ENCODE results near the gene NFAM1.

NFAM1 gene

DNA sequence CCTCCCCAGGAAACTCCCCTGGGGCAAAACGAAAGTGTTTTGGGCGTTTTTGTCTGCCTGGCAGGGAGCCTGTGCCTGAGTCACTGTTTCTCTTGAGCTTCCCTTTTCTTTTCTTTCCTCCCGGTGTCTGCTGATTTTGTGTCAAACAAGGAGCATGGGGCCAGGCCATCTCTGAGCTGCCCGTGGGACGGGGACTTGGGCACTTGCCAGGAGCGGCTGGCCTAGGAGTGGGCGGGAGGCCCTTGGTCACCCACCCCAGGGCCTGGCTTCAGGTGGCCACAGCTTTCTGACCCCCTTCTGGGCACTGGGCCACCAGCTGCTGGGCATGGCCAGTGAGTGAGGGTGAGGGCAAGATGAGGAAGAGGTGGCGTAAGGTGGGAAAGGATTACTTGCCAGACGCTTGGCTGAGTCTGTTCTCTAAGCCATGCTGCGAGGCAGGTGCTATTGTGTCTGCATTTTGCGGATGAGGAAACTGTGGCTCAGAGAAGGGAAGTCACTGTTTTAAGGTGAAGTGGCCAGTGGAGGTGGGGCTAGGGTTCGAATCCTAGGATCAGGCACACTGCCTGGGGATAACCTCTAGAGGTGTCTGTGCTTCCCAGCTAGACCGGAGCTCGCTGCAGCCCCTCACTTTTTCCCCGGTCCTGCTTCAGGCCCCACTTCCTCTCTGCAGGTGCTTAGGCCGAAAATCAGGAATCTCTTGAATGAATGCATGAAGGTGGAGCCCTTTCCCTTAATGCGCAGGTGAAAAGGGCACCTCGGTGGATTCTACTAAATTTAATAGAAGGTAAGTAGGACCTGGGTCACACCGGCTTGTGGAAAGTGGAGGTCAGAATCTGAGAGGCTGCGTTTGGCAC, 7.8 kb upstream of the NFAM1 start:
- DNase-seq (ENCODE audit: extremely low read depth in 1 of 2, low read depth in 1 of 2) = no peak

DNA sequence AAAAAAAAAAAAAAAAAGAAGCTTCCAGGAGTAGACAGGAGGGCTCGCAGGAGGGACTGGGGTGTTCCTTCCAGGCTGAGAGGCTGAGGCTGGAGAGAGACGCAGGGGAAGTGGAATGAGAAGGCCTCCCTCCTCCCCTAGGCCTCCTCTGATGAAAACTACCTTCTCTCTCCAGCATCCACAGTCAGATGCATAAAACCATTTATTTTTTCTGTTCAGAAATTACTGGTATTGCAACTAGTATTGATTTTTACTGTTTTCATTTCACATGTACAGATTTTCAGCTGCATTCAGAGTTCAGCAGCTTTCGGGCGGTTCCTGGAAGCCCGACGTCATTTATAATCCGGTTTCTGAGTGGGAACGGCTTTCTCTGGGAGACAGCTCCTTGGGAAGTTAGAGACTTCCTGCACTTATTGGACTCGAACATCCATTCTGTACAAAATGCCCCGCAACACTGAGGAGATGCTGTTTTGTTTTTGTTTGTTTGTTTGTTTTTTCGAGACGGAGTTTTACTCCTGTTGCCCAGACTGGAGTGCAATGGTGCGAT, 6.9 kb upstream of the NFAM1 start:
- no peak for DNase-seq (ENCODE audit: extremely low read depth in 1 of 2, low read depth in 1 of 2)

DNA sequence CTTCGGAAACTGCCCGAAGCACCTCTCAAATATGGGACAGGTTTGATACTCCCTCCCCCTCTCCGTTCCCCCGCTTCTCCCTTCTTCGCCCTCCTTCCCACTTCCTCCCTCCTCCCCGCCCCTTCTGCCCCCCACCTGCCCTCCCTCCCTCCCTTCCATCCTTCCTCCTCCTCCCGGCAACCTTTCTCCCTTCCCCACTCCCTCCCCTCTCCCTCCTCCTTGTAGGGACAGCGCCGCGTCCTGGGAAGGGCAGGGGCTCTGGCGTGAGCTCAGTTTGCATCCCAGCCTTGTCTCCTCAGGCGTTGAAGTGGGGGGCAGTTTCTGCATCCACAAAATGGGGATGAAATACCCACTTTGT, 6.1 kb upstream of the NFAM1 start:
- no peak for DNase-seq (ENCODE audit: extremely low read depth in 1 of 2, low read depth in 1 of 2)

DNA sequence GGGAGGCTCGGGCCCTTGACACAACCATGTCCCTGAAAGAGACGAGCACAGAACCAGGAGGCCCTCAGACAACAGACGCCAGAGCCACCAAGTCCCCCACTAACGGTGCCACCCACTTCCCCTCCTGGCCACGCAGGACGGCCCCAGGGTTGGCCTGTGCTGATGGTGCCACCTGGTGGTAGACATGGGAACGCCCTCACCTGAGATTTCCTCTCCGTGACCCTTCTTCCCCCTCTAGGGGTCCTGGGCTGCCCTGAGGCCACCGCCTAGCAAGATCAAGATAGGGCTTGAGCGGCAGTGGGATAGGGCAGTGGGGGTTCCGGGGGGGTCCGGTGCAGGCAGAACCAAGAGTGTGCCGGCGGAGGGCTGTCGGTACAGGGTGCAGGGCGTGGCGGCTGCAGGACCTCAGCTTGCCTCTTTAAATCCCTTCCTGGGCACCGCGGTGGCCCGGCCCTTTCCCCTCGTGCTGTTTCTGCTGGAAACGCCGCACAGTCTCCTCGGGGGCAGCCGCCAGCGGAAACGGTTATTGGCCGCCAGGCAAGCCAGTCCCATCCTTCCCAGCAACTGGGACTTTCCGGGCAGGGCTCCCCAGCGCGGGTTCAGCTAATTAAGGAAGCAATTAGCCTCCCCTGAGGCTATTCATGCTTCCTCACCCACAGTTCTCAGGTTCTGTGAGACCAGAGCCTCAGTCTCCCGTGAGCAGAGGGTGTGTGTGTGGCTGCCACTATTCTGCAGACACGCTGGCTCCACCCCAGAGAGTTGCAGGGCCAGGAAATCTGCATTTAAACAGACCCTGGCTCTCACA, 5.5 kb upstream of the NFAM1 start:
- DNase-seq (ENCODE audit: extremely low read depth in 1 of 2, low read depth in 1 of 2) = peak; percentile 73

DNA sequence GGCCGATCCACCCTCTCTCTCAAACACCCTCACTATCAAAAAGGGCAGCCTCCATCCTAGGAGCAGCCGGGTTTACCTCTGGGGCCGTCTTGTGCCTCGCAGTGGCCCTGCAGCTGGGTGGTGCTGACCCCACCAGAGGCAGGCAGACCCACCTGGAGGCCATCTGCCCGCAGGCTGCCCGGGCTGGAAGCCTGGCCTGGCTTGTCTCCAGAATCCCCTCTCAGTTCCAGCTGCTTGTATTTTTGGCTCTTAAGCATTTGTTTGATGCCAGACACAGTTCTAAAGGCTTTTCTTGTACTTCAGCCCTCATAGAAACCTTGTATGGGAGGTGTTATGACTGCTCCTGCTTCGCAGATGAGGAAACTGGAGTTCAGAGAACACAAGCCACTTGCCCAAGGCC, 4.2 kb upstream of the NFAM1 start:
- no peak for DNase-seq (ENCODE audit: extremely low read depth in 1 of 2, low read depth in 1 of 2)

DNA sequence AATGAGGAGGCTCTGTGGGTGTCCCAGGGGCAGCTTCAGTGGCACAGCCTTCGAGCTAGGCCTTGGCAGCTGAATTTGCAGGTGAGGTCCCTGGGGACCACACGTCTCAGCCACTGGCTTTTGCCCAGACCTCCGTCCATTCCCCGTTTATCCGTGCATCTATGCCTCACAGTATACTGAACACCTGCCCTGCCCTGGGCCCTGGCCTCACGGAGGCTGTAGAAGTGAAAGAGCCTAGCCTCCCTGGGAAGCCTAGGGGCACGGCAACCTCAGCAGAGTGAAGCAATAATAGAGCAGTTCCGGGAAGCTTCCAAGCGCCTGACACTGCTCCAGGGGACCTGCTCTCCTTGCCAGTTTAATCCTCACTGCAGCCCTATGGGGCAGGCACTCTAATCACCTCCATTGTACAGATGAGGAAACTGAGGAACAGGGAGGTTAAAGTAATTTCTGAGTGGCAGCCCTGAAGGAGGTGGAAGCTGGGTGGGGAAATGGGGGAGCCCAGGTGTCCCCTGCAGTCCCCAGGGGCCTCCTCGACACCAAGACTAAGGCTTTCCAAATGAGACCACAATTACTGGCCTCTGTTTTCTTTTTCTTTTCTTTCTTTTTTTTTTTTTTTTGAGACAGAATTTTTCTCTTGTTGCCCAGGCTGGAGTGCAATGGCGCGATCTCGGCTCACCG, 2.7 kb upstream of the NFAM1 start:
- DNase-seq (ENCODE audit: extremely low read depth in 1 of 2, low read depth in 1 of 2) = no peak

DNA sequence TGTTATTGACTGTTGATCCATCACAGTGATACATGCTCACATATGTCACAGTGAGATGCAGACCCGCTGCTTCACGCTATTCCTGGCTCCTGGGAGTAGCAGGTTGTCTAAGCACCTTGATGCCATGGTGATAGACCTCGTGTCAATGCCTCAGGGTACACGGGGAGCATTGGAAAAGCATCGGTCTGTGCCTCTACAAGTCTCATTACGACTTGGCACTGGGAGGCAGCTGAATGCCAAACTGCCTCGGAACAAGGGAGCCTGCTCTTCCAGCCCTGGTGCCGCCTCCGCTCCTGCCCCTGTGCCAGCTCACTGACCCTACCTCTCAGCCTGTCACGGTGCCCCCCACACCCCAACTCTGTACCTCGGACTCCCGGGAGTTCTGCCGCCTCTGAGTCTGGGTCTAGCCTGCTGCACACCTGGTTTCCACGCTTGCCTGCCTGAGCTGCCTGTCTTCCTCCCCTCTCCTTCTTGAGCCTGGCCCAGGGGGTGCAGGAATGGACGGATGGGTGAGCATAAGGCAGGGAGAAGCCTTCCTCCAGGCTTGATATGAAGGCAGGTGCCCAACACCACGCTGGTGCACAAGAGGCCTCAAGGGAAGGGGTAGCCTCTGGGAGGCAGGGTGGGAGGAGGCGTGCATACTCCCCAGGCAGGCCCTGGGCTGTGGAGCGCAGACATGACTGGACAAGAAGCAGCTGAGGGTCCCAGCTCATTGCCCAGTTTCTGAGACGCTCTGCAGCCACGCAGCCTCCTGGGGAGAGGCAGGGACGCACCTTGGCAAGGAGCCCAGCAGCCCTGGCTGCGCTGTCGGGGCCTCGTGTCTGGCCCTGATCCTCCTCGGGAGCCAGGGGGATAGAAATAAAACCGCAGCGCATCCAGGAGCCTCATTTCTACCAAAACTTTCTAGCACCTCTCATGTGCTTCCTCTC, 1.8 kb upstream of the NFAM1 start:
- DNase-seq (ENCODE audit: extremely low read depth in 1 of 2, low read depth in 1 of 2) = no peak

DNA sequence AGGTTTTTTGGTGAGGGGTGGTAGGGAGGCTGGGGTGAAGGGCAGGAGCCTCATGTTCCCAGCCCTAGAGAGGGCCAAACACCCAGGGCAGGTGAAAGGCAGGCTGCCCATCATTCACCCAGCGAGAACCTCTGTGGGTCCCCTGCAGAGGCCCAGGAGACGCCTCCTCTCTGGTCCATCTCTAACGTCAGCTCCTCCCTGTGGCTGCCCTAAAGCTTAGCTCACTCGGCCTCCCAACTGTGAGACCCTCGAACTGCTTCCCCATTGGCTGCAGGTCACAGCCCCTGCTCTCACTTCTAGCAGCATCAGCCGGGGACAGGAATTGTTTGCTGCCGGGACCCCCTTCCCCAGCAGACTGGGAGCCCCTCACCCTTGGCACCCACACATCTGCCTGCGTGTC, 615 bp upstream of the NFAM1 start:
- DNase-seq (ENCODE audit: extremely low read depth in 1 of 2, low read depth in 1 of 2) = no peak

- DNase-seq (ENCODE audit: extremely low read depth in 1 of 2, low read depth in 1 of 2) = no peak
Measured at GRCh38 chr22:42431401-42432019, 693 bp downstream of the NFAM1 start.

DNA sequence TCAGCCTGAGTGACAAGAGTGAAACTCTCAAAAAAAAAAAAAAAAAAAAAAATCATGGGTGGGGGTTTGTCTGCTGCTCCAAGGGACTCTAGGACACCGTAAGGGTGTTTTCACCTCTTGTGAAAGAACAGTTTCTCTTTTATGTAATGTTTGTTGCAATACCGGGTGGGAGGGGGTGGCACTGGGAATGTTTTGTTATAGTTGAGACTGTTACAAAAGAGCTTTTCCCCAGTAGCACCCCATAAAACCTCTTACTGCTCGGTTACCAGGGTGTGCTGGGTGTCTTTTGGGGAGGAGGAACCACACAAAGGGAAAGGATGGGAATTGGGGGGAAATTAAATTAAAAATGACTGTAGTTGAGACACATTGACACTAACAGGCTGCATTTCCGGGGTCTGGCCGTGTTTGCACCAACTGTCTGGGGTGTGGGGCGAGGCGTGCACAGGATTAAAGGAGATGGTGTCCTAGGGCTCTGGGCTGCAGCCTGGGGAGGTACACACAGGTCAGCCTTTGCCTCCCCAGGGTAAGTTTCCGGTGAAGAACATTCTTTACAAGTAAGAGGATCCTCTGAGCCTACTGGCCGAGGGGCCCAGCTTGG, 1.6 kb downstream of the NFAM1 start:
- no peak for DNase-seq (ENCODE audit: extremely low read depth in 1 of 2, low read depth in 1 of 2)

GRCh38 chr22:42428760-42429159, 3.4 kb downstream of the NFAM1 start:
- no peak for DNase-seq (ENCODE audit: extremely low read depth in 1 of 2, low read depth in 1 of 2)

DNA sequence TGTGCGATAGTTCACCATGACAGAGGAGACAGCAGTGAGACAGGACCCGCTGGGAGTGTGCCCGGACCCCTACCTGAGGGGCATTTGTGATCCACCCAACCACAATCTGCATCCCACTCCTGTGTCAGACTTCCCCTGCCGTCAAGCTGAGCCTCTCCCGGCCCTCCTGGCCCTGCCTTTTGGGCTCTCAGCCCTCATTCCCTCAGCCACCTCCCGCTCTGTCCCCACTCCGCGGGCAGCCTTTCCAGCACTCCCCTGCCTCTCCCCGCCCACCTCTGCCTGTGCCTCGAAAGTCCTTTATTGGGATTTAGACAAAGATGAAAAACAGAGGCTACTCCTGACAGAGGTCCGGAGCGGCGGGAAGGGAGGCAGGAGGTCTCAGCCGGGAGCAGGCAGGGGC, 4.2 kb downstream of the NFAM1 start:
- DNase-seq (ENCODE audit: extremely low read depth in 1 of 2, low read depth in 1 of 2) = no peak

DNA sequence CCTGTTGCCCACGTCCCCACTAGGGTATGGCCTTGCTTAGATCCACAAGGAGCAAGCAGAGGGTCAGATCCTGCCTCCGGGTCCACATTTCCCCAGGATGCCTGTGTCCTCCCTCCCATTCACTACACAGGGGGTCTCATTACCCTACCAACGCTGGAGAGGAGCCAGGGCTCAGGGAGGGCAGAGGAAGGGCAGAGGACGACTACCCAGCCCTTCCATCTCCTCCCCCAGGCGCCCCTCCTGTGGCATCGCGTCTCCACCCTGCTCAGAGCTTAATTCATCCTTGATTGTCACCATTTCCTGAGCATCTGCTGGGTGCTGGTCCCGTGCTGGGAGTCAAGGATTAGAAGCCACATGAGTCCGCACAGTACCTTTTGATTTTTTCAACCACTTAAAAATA, 5.0 kb downstream of the NFAM1 start:
- no peak for DNase-seq (ENCODE audit: extremely low read depth in 1 of 2, low read depth in 1 of 2)

DNA sequence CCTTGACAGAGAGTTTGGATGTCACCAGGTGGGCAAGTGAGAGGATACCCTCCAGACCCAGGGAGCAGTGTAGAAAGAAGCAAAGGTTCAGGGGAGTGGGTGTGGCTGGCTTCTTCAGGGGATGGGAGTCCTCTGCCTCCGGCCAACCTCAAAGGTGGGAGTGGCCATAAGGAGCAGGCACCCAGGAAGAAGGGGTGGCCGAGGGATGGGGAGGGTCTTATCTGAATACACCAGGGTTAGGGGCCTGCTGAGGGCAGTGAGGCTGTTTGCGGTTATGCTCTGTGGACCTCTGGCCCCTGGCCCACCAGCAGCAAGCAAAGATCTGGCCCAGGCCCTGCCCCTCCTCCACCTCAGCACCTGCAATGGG, 6.2 kb downstream of the NFAM1 start:
- no peak for DNase-seq (ENCODE audit: extremely low read depth in 1 of 2, low read depth in 1 of 2)

DNA sequence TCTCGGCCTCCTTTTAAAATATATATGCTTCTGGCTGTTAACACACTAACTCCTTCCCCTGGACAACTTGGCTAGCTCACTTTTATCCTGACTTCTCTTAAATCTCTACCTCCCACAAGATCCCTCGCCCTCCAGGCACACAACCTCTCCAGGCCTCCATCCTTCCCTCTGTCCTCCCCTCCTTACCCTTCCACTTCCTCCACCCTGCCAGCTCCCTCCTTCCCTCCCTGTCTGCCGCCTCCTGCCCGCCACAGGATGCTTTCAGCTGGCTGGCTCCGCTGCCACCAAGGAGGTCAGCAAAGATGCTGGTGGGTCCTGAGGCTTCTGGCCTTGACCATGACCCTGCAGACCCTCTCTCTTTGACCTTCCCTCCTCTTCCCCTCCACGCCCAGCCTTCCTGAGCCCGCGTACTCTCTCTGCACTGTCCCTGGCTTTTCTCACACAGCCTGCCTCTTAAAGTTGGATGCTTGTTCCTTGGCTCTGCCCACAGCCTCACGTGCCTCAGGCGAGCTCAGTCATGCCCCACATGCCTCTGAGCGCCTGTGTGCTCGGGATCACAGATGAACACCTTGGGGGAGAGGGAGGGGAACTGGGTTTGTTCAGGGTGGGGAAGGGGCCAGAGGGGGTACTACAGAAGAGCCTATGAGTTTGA, 6.7 kb downstream of the NFAM1 start:
- DNase-seq (ENCODE audit: extremely low read depth in 1 of 2, low read depth in 1 of 2) = no peak

DNA sequence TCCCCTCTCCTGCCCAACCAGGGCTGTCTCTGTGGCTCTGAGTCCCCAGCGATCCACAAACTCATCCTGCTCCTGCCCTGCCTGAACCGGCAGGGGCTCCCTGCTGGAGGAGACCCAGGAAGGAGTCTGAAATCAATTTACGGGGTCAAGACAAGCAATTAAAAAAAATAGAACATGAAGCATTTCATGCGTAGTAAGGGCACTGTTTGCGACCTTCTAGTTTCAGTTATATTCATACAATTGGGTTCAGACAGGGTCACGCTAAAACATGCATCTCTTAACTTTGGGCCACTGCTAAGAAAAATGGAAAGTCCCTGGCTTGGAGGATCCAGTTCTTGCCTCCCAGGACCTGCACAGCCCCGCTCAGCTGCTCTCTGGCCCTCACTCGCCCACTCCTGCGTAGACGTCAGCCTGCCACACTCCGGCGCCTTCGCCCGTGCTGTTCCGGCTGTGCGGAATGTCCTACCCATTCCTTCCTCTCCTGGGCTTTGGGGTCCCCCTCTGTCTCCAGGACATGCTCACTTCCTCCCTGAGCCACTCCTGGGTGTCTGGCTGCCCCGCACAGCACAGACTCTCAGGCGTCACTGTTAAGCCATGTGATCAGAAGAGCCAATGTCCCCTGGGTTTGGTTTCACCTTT, 12.8 kb downstream of the NFAM1 start:
- DNase-seq (ENCODE audit: extremely low read depth in 1 of 2, low read depth in 1 of 2) = no peak

GRCh38 chr22:42418811-42419242, 13.4 kb downstream of the NFAM1 start:
- DNase-seq (ENCODE audit: extremely low read depth in 1 of 2, low read depth in 1 of 2) = no peak

GRCh38 chr22:42417645-42418305, 14.4 kb downstream of the NFAM1 start:
- DNase-seq (ENCODE audit: extremely low read depth in 1 of 2, low read depth in 1 of 2) = no peak
